IgD-negative memory B cell (primary cell): ENCODE measurements around the gene MIEF1. TPM values are rescaled to one million over a fixed set of nuclear protein-coding genes. Genes with fewer than 3 reads are reported as not detected.
"Not testable (repeated sequence)": the region's sequence is repeated elsewhere in the genome, so short reads cannot be mapped to it uniquely, and the experiment has no call there.

Source experiments
- H3K27ac Mint-ChIP-seq, 3 donors: one replicate each; pipeline ENCODE4 v1.8.0; 2020 to 2022; ENCODE audit warnings: mild to moderate bottlenecking in 3 of 3, mixed read lengths in 3 of 3, moderate library complexity in 1 of 3
- H3K27me3 Mint-ChIP-seq: one replicate; pipeline ENCODE4 v1.8.0; 2021; ENCODE audit warnings: mixed read lengths
- H3K36me3 Mint-ChIP-seq: one replicate; pipeline ENCODE4 v1.8.0; 2020; ENCODE audit warnings: mild to moderate bottlenecking, mixed read lengths
- H3K4me1 Mint-ChIP-seq, 3 donors: one replicate each; pipeline ENCODE4 v1.8.0; 2020 to 2022; ENCODE audit warnings: mixed read lengths in 3 of 3, mild to moderate bottlenecking in 1 of 3
- H3K4me3 Mint-ChIP-seq, 4 donors: one replicate each; pipeline ENCODE4 v1.8.0; 2020 to 2022; ENCODE audit warnings: mild to moderate bottlenecking in 4 of 4, mixed read lengths in 4 of 4, moderate library complexity in 3 of 4
- H3K9me3 Mint-ChIP-seq, 3 donors: one replicate each; pipeline ENCODE4 v1.8.0; 2020 to 2021; ENCODE audit warnings: mixed read lengths in 3 of 3, mild to moderate bottlenecking in 1 of 3
- polyA plus RNA-seq: library from polyadenylated mRNA; unstranded; fragments of 300-500 nt; fragmentation: Illumina TruSeq; gene quantifications from one replicate; pipeline ENCODE4 v1.2.3, GENCODE V29; 2021

Gene MIEF1
- polyA plus RNA-seq, 1 donor from 2014 or later, result 24.8 TPM

- H3K9me3 Mint-ChIP-seq, H3K27me3 Mint-ChIP-seq, H3K4me3 Mint-ChIP-seq: not testable (repeated sequence)
- Mint-ChIP-seq H3K4me1 (peaks cover 32 to 39% (median 32%) of the 10 kb centered on the region in 3 donors), H3K27ac (peak overlapping the region in 1 of 3 donors; percentile 12), H3K36me3 (peaks cover 14% of the 10 kb centered on the region)
Observed at GRCh38 chr22:39507021-39507420, 4.9 kb downstream of the MIEF1 start.

- H3K4me3 Mint-ChIP-seq, result peak overlapping the region in 2 of 4 donors; percentile 28 to 63
- H3K36me3 Mint-ChIP-seq, result peaks cover 12% of the 10 kb centered on the region
- H3K27ac Mint-ChIP-seq, result peak overlapping the region in 2 of 3 donors; percentile 13 to 77
- H3K4me1 Mint-ChIP-seq, result peaks cover 26 to 32% (median 28%) of the 10 kb centered on the region in 3 donors
- no peaks in the 10 kb centered on the region for H3K9me3 Mint-ChIP-seq
- H3K27me3 Mint-ChIP-seq, result no peaks in the 10 kb centered on the region
Observed at GRCh38 chr22:39508393-39508792, 6.3 kb downstream of the MIEF1 start.

- no peaks in the 10 kb centered on the region for H3K27me3 Mint-ChIP-seq
- peak overlapping the region in 1 of 3 donors; percentile 31 for H3K27ac Mint-ChIP-seq
- H3K36me3 Mint-ChIP-seq, result peaks cover 5% of the 10 kb centered on the region
- peak overlapping the region in 1 of 4 donors; percentile 23 for H3K4me3 Mint-ChIP-seq
- peaks cover 24 to 31% (median 31%) of the 10 kb centered on the region in 3 donors for H3K4me1 Mint-ChIP-seq
- no peaks in the 10 kb centered on the region for H3K9me3 Mint-ChIP-seq
Observed at GRCh38 chr22:39510529-39511149, 8.5 kb downstream of the MIEF1 start.

- peaks cover 5% of the 10 kb centered on the region for H3K36me3 Mint-ChIP-seq
- peak overlapping the region in 1 of 4 donors; percentile 23 for H3K4me3 Mint-ChIP-seq
- no peaks in the 10 kb centered on the region for H3K27me3 Mint-ChIP-seq
- peak overlapping the region in 1 of 3 donors; percentile 31 for H3K27ac Mint-ChIP-seq
- H3K4me1 Mint-ChIP-seq, result peaks cover 23 to 33% (median 31%) of the 10 kb centered on the region in 3 donors
- no peaks in the 10 kb centered on the region for H3K9me3 Mint-ChIP-seq
Observed at GRCh38 chr22:39511226-39511625, 9.1 kb downstream of the MIEF1 start.

GRCh38 chr22:39512026-39512425, 9.9 kb downstream of the MIEF1 start:
- Mint-ChIP-seq H3K9me3 (no peaks in the 10 kb centered on the region), H3K4me1 (peaks cover 20 to 28% (median 28%) of the 10 kb centered on the region in 3 donors), H3K36me3 (peaks cover 3% of the 10 kb centered on the region), H3K27me3 (no peaks in the 10 kb centered on the region), H3K27ac (no peak overlapping the region), H3K4me3 (no peak overlapping the region)

- H3K9me3 Mint-ChIP-seq, result no peaks in the 10 kb centered on the region
- H3K27ac Mint-ChIP-seq, result no peak overlapping the region
- peak overlapping the region in 1 of 4 donors; percentile 75 for H3K4me3 Mint-ChIP-seq
- H3K4me1 Mint-ChIP-seq, result peaks cover 16 to 21% (median 21%) of the 10 kb centered on the region in 3 donors
- no peaks in the 10 kb centered on the region for H3K27me3 Mint-ChIP-seq
- H3K36me3 Mint-ChIP-seq, result peaks cover 3% of the 10 kb centered on the region
Observed at GRCh38 chr22:39513791-39514190, 11.7 kb downstream of the MIEF1 start.

GRCh38 chr22:39514373-39514973, 12.4 kb downstream of the MIEF1 start:
- Mint-ChIP-seq H3K36me3 (no peaks in the 10 kb centered on the region), H3K9me3 (no peaks in the 10 kb centered on the region), H3K4me3 (peak overlapping the region in 1 of 4 donors; percentile 77), H3K27ac (peak overlapping the region in 2 of 3 donors; percentile 74 to 78), H3K4me1 (peaks cover 11 to 22% (median 17%) of the 10 kb centered on the region in 3 donors), H3K27me3 (no peaks in the 10 kb centered on the region)

- H3K36me3 Mint-ChIP-seq, result no peaks in the 10 kb centered on the region
- H3K4me3 Mint-ChIP-seq, result peak overlapping the region in 1 of 4 donors; percentile 57
- peak overlapping the region; percentile 38 to 89 (median 47) for H3K27ac Mint-ChIP-seq
- H3K9me3 Mint-ChIP-seq, result peaks cover 0 to 2% (median 0%) of the 10 kb centered on the region in 3 donors
- no peaks in the 10 kb centered on the region for H3K27me3 Mint-ChIP-seq
- H3K4me1 Mint-ChIP-seq, result peaks cover 7 to 18% (median 17%) of the 10 kb centered on the region in 3 donors
Observed at GRCh38 chr22:39515266-39516050, 13.4 kb downstream of the MIEF1 start.

- Mint-ChIP-seq H3K27ac (peak overlapping the region in 1 of 3 donors; percentile 10), H3K4me1 (peaks cover 20 to 28% (median 26%) of the 10 kb centered on the region in 3 donors), H3K27me3 (no peaks in the 10 kb centered on the region), H3K4me3 (peak overlapping the region in 2 of 4 donors; percentile 54 to 85), H3K36me3 (peaks cover 4% of the 10 kb centered on the region), H3K9me3 (peaks cover 0 to 2% (median 0%) of the 10 kb centered on the region in 3 donors)
Observed at GRCh38 chr22:39517470-39517869, 15.4 kb downstream of the MIEF1 start.

- H3K9me3 Mint-ChIP-seq, result peaks cover 0 to 2% (median 0%) of the 10 kb centered on the region in 3 donors
- peaks cover 4% of the 10 kb centered on the region for H3K36me3 Mint-ChIP-seq
- no peaks in the 10 kb centered on the region for H3K27me3 Mint-ChIP-seq
- H3K27ac Mint-ChIP-seq, result peak overlapping the region in 2 of 3 donors; percentile 63 to 95
- H3K4me1 Mint-ChIP-seq, result peaks cover 28 to 36% (median 30%) of the 10 kb centered on the region in 3 donors
- peak overlapping the region; percentile 39 to 85 (median 59) for H3K4me3 Mint-ChIP-seq
Observed at GRCh38 chr22:39518144-39518786, 16.2 kb downstream of the MIEF1 start.

GRCh38 chr22:39518996-39519680, 17.0 kb downstream of the MIEF1 start:
- Mint-ChIP-seq H3K9me3 (peaks cover 0 to 2% (median 0%) of the 10 kb centered on the region in 3 donors), H3K36me3 (peaks cover 4% of the 10 kb centered on the region), H3K27me3 (no peaks in the 10 kb centered on the region), H3K27ac (peak overlapping the region in 2 of 3 donors; percentile 93 to 95), H3K4me1 (peaks cover 29 to 40% (median 30%) of the 10 kb centered on the region in 3 donors), H3K4me3 (peak overlapping the region; percentile 85 to 99 (median 96))

GRCh38 chr22:39519681-39520225, 17.7 kb downstream of the MIEF1 start:
- Mint-ChIP-seq H3K9me3 (peaks cover 0 to 2% (median 0%) of the 10 kb centered on the region in 3 donors), H3K36me3 (peaks cover 4% of the 10 kb centered on the region), H3K27ac (peak overlapping the region; percentile 95 to 100 (median 100)), H3K4me1 (peaks cover 27 to 40% (median 31%) of the 10 kb centered on the region in 3 donors), H3K27me3 (no peaks in the 10 kb centered on the region), H3K4me3 (peak overlapping the region; percentile 85 to 99 (median 96))

- Mint-ChIP-seq H3K27ac (peak within 1 kb of the TSS; percentile 95 to 100 (median 100)), H3K27me3 (no peaks in the 10 kb centered on the region), H3K4me1 (peaks cover 29 to 41% (median 32%) of the 10 kb centered on the region in 3 donors), H3K9me3 (peaks cover 0 to 2% (median 0%) of the 10 kb centered on the region in 3 donors), H3K4me3 (peak within 1 kb of the TSS; percentile 85 to 99 (median 96)), H3K36me3 (peaks cover 4% of the 10 kb centered on the region)
Observed at GRCh38 chr22:39520226-39521105, 18.4 kb downstream of the MIEF1 start, which contains the start of gene ATF4. TSS of gene ATF4 (plus strand) at chr22:39520562. CDS start at chr22:39521446, 884 bp downstream.
